IPS DF 4.7 (cell line): ENCODE data around the gene RHOU.
A peak's percentile ranks its signal among the peaks of the same experiment; 100 is the strongest.
"Not testable (repeated sequence)": the region's sequence is repeated elsewhere in the genome, so short reads cannot be mapped to it uniquely, and the experiment has no call there.

ENCODE experiments used
- DNase-seq: peaks from one replicate; pipeline ENCODE4 v3.0.0-alpha.2; 2013; ENCODE audit warnings: low spot score; ENCODE audit errors: extremely low read depth

RHOU gene

DNA sequence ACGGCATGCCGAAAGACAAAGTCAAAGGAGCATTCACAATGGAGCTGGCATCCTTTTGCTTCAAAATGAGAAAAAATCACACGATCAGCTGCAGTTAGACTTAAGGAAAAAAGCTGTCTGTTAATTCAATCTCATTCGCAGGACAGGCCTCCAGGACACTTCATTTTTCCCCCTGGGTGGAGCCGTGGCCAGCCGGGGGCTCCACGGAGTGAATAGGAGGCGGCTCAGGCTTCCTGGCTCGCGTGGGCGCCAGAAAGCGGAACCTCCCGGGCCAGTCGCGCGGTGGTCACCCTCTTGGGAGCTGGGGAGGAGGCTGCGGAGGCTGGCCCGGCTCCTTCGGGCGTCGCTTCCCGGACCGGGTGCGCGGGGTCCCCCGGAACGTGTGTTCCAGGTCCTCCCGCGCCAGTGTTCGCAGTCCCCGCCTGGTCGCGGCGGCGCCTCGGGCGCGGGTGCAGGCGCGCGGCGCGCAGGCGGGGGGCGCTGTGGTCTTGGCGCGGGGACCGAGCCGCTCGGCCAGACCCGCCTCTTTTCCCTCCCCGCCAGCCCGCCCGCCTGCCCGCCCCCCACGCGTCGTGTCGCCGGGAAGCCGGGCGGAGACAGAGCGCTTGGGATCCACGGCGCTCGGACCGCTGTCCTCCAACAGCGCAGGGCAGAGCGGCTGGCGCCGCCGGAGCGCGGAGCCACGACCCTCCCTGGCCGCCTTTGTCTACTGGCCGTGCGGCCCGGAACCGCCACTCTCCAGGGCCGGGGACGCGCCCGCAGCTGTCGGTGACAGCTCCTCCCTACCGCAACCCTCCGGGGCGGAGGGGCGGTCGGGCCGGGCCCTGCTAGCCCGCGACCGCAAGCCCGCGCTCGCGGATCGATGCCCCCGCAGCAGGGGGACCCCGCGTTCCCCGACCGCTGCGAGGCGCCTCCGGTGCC is at the start of gene RHOU:
RHOU (plus strand) TSS at position 599 of the 921 bp plus-strand sequence; CDS start at position 863, 264 bp downstream.
- DNase-seq: no peak

DNA sequence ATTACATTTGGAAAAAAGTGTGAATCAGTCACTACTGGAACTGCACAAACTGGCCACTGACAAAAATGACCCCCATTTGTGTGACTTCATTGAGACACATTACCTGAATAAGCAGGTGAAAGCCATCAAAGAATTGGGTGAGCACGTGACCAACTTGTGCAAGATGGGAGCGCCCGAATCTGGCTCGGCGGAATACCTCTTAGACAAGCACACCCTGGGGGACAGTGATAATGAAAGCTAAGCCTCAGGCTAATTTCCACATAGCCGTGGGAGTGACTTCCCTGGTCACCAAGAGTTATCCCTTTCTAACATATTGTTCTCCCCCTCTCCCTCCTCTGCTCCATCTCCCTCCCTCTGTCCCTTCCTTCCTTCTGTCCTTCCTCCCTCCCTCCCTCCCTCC is 47.7 kb upstream of the RHOU start:
- DNase-seq: no peak

DNA sequence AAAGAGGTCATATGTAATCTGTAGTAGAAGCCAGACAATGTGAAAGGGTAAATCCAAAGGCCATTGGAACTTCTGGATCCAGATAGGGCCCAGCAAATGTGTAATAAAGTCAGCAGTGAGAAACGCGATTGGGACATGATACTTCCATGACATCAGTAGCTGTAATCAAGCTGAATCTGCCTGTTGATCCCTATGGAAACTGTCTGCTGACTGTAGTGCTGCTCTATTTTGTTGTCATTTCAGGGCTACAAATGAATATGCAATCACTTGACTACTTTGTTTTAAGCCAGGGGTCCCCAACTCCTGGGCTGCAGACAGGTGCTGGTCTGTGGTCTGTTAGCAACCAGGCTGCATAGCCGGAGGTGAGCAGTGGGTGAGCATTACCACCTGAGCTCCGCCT is 46.0 kb upstream of the RHOU start:
- no peak for DNase-seq

DNA sequence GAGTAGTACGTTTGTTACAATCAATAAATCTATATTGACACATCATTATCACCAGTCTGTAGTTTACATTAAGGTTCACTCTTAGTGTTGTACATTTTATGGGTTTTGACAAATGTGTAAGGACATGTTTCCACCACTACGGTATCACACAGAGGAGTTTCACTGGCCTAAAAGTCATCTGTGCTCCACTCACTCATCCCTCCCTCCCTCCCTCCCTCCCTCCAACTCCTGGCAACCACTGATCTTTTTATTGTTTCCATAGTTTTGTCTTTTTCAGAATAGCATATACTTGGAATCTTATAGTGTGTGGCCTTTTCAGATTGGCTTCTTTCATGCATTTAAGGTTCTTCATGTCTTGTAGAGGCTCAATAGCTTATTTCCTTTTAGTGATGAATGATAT is 44.1 kb upstream of the RHOU start:
- DNase-seq: no peak

DNA sequence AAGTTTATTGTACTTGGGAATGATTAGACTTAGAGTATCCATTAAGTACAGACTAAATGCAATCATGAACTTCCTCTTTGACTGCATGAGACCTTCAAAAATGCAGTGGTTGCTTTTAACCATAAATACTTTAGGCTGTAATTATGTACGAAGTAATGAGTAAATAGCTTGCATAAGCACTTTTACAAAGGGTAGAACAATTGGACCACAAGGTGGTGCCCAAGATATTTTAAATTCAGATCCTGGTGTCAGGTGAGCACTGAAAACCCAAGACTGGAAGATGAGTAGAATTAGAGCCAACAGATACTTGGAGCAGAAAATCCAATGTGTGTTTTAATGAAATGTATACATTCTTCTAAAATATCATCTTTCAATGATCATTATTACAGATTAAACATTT is 43.4 kb upstream of the RHOU start:
- peak; percentile 22 for DNase-seq

DNA sequence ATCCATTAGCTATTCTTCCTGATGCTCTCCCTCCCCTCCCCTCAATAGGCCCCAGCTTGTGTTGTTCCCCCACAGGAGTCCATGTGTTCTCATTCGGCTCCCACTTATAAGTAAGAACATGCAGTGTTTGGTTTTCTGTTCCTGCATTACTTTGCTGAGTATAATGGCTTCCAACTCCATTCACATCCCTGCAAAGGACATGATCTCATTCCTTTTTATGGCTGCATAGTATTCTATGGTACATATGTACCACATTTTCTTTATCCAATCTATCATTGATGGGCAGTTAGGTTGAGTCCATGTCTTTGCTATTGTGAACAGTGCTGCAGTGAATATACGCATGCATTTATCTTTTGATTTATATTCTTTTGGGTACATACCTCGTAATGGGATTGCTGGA is 40.8 kb upstream of the RHOU start:
- DNase-seq: not testable (repeated sequence)

DNA sequence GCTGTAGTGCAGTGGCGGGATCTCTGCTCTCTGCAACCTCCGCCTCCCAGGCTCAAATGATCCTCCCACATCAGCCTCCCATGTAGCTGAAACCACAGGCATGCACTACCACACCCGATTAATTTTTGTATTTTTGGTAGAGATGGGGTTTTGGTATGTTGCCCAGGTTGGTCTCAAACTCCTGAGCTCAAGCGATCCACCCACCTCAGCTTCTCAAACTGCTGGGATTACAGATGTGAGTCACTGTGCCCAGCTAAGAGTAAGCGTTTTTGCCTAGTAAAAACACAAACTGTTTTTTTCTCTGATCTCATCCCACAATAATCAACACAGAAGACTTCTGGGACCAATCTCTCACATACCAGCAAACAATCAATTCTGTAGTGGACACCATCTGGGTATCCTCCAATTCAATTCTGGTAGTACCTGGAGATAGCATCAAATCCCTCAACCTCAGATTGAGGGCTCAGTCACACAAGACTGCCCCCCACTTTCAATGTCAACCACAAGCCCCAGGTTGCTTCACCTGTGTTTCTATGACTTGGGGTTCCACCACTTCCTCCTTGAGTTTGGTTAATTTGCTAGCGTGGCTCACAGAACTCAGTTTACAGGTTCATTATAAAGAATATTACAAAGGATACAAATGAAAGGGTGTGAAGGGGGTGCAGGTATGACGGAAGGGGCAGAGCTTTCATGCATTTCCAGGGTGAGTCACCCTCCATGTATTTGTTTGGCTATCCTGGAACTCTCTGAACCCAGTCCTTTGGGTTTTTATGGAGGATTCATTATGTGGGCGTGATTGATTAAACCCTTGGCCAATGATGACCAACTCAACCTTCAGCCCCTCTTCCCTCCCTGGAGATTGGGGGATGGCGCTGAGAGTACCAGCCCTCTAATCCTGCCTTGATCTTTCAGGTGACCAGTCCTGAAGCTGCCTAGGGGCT is 40.0 kb upstream of the RHOU start:
- DNase-seq: no peak

DNA sequence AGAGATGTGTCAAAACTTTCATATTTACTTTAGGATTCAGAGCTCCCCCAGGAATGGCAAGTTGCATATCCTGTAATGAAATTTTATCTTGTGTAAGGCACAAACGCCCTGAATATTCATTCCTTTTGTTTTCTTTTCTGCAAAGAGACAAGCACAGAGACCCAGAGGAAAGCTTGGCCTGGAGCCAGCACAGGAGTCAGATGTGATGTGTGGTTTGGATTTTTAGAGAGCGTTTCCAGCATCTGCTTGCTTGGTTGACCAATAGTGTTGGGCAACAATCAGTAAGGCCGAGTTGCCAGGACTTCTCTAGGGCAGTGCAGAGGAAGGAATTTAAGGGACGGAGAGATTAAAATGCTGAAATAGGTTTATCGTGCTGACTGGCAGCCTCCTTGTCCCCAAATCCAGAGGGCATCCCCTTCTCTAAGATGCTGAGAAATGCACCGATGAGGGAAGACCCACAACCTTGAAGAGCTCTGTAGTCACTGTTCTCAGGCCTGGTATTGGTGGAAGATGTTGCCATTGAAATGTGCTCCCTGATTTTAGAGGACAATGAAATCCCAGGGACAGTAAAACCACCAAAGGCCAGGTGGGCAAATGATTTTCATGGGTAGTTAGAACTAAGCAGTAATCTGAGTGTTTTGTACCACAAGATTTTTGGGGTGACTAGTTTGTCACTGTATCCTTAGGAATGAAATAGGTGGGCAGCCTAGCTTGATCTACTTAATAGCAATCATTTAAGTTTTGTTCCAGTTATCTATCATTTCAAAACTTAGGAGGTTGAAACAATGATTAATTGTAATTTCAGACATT is 37.9 kb upstream of the RHOU start:
- DNase-seq: no peak

DNA sequence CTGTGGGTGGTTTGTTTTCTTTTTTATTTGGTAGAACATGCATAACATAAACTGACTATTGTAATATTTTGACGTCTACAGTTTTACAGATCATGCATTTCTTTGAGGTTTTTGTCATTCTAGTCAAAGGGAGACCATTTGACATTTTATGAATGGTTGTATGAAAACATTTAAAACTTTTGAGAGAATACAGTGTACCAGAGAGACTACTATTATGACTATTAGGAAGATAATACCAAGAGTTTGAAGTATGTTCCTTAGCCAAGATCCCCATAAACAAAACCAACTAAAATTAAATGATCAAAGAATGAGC is 37.3 kb upstream of the RHOU start:
- no peak for DNase-seq

DNA sequence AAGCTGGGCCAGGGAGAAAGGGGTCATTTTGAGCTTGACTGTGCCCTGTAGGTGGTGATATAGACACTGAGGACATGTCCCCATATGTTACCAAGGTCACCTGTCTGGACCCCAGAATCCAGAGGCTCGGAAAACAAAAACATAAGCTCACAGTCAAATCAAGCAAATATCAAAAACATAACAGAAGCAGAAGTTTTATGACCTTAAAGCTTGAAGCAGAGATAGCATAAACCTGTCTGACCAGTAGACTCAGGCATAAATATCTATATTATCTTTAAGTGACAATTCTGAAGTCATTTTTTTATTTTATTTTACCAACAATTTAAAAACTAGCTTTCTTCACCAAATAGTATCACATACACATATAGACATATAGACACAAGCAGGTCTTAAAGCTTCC is 32.8 kb upstream of the RHOU start:
- no peak for DNase-seq

DNA sequence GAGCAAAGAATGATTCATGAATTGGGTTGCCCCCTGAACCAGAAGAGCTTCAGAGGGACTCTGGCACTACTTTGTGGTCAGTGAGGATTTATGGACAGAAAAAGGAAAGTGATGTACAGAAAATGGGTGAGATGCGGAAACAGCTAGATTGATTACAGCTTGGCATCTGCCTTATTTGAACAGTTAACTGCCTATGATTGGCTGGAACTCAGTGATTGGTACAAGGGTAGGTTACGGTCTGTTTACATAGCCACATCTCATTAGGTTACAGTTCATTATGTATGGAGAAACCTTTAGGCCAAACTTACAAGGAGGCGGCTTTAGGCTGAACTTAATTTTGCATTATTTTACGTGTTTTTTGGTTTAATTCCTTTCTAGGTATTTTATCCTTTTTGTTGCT is 29.0 kb upstream of the RHOU start:
- no peak for DNase-seq

DNA sequence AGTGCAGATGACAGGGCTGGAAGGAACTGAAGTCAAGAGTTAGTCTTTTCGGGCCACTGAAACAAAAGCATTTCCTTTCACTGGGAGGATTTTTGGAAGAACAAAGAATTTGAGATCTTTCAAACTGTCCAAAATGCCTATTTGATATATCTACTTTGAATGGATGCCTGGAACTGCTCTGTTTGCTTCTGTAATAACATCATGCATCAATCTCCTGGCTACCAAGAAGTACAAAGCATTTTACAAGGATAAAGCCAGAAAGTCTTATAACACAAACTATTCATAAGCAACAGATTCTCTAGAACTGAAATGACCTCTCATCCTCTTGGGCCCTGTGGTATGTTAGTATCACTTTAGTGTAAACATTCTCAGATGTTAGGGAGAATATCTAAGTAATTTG is 18.2 kb upstream of the RHOU start:
- DNase-seq: no peak

DNA sequence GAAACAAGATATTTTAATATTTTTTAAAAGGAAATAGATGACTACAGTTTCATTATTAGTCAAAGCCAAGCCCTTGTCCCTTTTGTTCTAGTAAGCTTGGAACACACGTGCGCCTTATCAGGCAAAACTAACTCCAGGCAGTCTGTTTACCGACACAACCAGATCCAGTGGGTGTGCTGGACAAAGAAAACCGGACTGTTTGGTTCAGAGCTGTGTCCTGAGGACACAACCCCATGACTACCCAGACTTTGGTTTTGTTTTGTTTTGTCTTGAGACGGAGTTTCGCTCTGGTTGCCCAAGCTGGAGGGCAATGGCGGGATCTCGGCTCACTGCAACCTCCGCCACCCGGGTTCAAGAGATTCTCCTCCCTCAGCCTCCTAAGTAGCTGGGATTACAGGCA is 13.9 kb upstream of the RHOU start:
- DNase-seq: no peak

DNA sequence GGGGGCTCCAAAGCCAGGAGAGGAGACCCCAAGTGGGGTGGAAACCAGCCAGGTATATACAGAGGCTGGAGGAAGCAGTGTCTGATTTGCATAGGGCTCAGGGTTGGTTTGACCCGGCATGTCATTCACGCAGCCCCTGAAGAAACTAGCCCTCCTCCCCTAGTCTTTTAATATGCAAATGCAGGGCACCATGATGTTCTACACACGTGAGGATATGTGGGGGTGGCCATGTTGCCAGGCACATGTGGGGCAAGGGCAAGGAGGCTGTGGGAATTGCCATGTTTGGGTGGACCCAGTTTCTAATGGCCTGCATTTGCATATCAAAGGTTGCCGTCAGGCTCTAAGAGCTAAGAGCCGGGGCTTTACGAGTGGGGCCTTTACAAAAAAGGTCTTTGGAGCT is 12.0 kb upstream of the RHOU start:
- no peak for DNase-seq

DNA sequence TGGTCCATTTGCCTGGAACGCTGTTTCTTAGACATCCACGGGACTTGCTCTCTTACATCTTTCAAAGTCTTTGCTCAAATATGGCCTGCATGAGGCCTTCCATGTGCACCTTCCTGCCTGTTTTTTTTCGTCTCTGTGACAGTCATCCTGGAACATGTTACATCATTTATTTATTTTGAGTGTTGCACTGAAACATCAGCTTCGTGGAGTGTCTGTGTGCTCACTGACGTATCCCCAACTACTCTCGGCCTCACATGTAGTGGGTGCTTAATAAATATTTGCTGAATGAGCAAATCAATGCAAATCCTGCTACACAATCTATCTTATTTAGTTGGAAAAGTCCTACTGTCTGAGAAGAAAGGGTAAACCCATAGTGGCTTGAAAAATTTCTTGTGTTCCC is 11.4 kb upstream of the RHOU start:
- no peak for DNase-seq

DNA sequence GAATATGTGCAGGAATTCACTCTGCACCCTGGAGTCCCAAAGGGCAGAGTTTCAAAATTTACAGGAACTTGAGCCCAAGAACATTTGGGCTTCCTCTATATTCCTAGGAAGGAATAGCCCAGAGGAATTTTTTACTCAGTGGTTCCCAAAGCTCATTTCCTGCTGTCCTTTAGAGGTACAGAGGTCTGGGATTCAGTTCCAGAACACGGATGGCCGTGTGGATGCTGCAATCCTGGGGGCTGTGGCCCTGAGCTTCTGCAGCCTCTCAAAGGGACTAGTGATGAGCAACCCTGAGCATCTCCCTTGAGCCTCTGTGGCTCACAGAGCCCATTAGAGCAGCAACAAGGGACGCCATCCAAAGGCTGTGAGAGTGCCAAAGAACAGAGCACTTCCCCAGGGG is 10.1 kb upstream of the RHOU start:
- DNase-seq: no peak

DNA sequence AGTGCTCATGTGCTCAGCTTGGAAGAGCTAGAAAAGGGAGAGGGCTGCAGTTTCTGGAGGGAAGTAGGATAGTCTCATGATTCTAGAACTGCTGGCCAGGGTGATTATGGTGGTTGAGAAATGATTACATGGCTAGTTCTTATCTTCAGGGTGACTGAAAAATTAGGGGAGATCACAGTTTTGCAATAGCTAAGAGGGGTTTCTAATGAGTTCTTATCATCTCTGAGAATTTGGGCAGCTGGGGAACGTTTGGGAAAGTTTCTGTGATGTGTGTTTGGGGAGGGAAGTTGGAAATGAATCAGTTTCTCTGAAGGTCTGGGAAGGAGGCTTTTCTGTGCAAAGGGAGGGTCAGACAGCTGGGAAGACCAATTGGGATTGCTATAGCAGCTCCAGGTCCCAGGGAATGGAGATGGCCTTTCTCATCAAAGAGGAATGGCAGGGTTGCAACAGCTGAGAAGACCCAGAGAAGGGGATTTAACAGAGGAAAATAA is 7.6 kb upstream of the RHOU start:
- DNase-seq: no peak

DNA sequence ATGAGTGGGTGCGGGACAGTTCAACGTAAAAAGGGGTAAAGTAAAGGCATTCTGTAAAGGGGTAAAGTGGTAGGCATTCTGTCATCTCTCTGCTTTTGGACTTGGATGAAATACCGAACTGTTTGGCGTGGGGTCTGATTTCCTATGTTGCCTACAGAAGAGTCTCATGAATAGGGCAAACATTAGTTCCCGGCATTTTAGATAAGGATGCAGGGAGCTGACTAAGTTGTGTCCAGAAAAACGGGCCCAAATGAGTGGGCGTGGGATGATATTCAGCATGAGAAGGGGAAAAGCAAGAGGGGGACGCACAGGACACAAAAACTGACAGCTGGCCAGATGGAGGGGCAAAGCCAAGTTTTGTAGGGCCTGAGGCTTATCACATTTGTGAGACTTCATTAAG is 2.9 kb upstream of the RHOU start:
- DNase-seq: no peak

DNA sequence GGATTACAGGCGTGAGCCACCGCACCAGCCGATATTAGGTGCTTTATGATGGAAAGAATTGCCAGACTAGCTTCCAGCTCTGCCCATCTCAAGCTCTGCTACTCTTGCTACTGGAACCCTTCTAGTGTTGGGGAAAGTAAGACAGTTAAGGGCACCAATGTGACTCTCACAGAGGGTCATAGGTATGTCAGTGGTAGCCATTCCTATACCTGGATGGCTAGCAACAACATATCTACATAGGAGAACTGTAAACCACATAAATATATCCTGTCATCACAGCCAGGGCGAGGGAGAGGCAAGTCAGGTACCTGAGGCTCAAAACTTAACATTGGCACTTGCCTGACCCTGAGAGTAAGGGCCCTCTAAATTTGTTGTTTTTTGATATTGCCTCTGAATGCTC is 1.7 kb upstream of the RHOU start:
- DNase-seq: no peak

DNA sequence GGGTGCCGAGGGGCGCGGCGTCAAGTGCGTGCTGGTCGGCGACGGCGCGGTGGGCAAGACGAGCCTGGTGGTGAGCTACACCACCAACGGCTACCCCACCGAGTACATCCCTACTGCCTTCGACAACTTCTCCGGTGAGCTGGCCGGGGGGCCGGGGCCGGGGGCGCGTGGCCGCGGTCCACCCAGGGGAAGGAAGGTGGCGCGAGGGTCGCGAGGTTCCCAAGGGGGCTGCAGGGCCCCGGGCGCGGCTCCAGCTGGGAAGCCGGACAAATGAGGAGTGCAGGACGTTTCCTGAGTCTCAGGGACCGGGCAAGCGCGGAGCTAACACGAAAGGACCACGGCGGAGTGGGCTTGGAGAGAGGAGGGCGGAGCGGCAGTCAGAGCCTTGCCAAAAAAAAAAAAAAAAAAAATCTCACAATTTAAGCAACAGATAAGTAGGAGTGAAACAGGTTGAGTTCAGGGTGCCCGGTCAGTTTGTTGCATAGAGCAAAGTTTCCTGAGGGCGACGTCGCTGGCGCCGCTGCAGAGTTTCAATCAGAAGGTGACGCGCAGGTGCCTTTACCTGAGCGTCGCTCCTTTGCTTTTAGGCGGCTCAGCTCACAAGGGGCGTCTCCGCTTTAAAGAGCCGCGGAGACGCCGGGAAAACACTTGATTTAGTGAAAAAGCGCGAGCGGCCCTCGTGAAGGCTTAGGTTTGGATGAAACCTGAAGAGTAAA is 750 bp downstream of the RHOU start:
- no peak for DNase-seq
